GM21515 (cell line): ENCODE results near the gene USP53.
"Not testable (repeated sequence)": the region's sequence is repeated elsewhere in the genome, so short reads cannot be mapped to it uniquely, and the experiment has no call there.

Source experiments
- ATAC-seq: cut with Tn5 transposase; IDR thresholded peaks from one replicate; pipeline ENCODE4 v1.9.1; 2021; ENCODE audit not compliant: unreplicated experiment

The USP53 gene

DNA sequence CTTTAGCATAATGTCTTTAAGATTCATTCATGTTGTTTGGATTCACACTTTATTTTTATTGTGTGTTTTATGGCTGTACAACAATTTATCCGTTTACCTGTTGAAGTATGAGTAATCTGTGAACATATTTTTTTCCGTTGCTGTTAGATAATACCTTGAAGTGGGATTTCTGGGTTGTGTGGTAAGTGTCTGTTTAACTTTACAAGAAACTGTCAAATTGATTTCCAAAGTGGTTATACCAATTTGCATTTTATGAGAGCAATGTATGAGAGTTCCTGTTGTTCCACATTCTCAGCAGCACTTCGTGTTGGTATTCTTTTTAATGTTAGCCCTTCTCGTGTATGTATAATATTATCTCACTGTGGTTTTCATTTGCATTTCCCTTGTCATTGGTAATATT is 53.6 kb downstream of the USP53 start:
- no peak for ATAC-seq

DNA sequence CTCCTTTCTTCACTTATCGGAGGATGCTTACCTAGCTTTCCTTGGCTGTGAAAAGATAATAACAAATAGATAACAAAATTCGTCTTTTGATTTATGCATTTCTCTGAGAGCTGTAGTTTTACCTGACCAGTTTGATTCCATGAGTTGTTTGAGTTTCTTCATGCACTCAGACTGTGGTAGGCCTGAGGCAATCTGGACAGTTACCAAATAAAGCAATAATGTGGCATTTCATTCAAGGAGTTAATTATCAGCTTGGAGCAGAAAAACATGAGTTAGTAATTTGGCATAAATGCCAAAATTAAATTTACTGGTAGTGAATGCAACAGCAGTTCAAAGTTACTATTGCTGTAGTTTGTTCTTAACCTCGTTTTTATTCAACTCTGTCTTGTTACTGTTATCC is 56.0 kb downstream of the USP53 start:
- ATAC-seq = no peak

DNA sequence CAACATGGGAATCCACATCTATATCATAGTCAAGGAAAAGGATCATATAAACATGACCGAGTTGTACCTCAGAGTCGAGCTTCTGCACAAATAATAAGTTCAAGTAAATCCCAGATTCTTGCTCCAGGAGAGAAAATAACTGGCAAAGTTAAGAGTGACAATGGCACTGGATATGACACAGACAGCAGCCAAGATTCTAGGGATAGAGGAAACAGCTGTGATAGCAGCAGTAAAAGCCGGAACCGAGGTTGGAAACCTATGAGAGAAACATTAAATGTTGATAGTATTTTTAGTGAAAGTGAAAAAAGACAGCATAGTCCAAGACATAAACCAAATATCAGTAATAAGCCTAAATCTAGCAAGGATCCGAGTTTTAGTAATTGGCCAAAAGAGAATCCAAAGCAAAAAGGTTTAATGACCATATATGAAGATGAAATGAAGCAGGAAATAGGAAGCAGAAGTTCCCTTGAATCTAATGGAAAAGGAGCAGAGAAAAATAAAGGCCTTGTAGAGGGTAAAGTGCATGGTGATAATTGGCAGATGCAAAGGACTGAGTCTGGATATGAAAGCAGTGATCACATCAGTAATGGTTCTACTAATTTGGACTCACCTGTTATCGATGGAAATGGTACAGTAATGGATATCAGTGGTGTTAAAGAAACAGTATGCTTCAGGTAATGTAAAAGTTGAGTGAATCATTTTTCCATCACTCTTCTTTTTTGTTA is 59.0 kb downstream of the USP53 start:
- ATAC-seq = no peak

DNA sequence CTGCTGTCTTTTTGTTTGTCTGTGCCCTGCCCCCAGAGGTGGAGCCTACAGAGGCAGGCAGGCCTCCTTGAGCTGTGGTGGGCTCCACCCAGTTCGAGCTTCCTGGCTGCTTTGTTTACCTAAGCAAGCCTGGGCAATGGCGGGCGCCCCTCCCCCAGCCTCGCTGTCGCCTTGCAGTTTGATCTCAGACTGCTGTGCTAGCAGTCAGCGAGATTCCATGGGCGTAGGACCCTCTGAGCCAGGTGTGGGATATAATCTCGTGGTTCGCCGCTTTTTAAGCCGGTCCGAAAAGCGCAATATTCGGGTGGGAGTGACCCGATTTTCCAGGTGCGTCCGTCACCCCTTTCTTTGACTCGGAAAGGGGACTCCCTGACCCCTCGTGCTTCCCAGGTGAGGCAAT is 67.0 kb downstream of the USP53 start:
- not testable (repeated sequence) for ATAC-seq

DNA sequence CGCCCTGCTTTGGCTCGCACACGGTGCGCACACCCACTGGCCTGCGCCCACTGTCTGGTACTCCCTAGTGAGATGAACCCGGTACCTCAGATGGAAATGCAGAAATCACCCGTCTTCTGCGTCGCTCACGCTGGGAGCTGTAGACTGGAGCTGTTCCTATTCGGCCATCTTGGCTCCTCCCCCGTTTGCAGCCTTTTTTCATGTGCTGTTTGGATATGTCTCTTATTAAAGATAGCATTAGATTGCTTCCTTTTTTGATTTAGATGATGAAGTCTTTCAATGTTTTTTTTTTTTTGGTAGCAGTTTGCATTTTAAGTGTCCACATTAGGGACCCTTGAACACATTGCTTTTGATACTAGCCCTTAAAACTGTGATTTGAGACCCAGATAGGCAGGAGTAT is 67.4 kb downstream of the USP53 start:
- ATAC-seq = not testable (repeated sequence)

DNA sequence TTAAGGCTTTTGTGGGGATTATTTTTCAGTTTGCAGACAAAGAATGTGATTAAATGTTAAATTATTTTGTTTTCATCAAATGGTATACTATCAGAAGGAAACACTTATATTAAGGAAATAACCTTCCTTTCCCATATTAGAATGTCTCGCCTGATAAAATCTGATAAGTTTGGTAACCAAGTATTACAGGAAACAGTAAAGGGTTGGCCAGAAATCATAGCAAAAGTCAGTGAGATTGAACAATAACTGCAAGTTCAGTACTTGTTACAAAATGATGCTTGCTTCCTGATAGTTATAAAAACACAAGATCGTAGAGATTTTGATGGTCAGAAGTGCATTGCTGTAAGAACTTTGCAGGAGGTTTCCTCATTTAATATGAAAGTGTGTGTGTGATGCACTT is 68.9 kb downstream of the USP53 start:
- ATAC-seq = no peak

DNA sequence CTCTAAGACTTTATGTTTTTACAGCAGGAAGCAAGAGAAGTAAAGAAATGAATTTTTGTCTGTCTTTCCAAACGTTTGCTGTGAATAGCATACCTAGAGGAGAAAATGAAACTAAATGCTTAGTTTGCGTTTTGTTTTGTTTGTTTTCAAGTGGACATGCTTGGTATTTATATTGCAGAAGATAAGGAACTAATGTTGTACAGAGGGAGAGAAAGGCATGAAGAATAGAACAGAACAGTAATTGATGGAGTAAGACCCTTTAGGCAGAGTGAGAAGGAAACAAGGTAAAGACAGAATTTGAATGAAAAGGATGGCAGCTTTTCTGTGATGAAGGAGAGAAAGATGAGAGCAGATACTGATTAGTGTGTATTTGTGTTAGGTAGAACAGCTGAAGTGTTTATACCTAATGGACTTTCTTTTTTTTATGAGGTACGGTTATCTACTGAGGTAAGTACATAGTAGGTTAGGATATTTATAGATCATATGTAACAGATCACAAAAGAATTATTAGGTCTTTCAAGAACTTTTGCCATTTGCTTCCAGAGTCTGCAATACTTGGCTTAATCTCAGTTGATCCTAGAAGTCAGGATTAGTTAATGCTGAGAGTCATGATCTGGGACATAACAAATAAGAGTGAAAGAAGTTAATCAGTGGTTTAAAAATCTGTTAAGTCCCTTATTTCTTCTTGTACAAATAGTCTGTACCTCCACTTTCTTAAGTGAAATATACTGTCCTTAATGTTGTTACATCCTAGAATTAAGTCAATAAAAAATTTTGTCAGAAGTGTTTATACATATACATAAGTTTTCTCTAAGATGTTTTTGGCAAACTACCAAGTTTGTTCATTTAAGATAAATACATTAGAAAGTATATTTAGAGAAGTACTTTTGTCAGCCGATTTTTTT is 72.6 kb downstream of the USP53 start:
- ATAC-seq = peak; percentile 77

DNA sequence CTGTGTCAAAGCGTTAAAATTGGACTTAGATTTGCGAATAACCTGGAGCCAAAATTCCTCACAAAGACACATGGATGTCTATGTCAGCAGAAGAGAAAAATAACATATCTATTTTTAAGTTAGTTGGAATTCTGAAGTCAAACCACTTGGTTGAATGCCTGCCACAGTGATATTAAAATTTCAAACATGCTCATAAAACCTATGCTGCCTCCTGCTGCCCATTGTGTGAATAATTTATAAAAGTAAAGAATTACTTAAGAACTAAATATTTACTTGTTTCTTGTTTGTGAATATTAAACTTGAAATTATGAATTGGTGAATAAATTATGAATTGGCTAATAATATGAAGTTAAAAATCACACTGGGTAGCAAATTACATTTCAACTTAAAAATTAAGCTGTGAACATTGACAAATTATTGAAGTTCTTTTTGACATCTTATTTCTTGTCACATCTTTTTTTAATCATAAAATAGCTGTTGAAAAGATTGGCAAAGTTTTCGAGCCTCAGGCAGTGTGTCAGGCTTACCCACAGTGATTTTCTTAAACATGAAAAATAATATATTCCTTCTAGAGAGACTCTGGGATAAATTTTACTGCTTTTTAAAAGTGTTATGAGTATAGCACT is 74.0 kb downstream of the USP53 start:
- ATAC-seq = no peak

DNA sequence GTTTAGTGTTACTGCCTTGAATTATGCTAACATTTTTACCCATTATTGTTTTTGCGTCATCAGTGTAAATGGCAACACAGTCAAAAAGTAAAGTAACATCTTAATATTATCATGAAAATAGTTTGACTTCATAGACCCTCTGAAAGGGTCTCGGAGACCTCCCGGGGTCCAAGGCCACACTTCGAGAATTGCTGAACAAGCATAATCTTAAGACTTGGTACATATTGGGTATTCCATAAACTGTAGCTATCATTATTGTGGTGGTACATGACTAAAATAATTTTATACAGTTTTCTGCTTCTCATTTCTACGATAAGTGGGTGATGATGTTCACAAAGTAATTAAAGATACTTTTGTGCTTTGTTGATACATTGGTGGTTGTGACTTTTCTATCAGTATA is 76.8 kb downstream of the USP53 start:
- no peak for ATAC-seq

DNA sequence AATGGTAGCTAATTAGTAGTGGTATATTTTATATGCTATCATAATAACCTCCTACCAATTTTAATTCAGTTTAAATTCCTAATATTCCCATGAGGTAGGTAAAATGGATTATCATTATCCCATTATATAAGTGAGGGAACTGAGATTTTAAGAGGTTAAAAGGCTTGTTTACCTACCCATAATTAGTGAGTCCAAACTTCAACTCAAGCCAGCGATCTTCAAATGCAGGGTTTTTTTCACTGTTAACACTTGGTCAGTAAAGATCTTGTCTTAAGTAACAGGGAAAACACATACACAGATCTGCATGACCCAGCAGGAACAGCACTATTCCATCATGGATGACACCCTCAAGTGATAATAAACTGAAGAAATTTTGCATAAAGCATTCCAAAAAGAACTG is 78.1 kb downstream of the USP53 start:
- no peak for ATAC-seq

DNA sequence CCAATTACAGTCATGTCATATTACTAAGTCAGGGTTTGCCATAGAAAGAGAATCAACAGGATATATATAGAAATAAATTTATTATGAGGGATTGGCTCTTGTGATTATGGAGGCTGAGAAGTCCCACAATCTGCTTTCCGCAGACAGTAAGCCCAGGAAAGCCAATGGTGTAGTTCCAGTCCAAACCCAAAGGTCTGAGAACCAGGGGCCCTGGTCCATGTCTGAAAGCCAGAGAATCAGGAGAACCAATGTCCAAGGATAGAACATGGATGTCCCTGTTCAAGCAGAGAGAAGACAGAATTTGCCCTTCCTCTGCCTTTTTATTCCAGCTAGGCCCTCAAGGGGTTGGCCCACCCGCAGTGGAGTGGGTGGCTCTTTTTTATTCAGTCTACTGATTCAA is 83.8 kb downstream of the USP53 start:
- ATAC-seq = no peak

DNA sequence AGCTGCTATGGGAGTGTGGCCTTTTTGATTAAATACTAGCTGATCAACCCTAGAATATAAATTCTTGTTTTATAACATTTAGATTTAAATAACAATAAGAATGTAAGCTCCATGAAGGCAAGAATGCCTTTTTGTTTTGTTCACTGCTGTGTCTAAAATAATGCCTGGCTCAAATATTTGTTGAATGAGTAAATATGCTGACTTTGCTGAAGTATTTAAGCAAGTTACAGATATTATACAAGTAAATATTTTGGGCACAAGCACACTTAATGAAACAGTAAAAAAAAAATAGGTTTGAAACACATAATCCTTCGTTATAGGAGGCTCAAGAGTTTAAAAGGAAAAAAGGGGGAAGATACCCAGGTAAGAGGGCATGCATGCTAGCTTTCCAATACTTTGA is 85.3 kb downstream of the USP53 start:
- no peak for ATAC-seq

DNA sequence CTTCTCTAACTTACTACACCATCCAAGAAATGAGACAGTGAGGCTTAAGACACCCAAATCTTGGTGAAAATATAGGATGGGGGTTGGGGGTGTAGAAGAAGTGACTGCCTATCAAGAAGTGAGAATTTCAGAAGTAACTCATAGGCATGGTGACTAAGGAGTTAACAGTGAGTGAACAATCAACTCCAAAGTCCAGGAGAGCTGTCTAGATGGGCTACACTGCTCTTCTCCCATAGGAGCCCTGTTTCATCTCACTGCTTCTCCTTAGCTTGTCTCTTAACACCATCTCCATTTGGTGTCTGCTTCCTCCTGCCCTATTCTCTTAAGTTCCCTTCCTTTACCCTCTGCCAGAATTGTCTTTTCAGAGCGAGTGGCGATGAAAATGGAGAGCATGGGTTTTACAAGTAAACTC is 86.8 kb downstream of the USP53 start:
- no peak for ATAC-seq

DNA sequence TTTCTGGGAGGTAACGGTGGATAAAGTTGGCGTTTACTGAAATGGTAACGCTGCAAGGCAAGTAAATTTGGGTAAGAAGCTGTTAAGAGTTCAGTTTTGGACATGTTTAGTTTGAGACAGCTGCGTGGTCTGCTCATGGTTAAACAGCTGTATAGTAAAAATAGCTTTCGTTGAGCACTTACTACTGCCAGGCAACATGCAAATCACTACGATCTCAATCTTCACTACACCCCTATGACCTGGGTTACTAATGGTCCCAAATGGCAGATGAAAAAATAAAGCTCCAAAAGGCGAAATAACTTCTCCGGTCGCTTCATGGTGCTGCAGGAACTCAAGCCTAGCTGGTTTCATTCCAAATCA is 87.2 kb downstream of the USP53 start:
- peak; percentile 72 for ATAC-seq

DNA sequence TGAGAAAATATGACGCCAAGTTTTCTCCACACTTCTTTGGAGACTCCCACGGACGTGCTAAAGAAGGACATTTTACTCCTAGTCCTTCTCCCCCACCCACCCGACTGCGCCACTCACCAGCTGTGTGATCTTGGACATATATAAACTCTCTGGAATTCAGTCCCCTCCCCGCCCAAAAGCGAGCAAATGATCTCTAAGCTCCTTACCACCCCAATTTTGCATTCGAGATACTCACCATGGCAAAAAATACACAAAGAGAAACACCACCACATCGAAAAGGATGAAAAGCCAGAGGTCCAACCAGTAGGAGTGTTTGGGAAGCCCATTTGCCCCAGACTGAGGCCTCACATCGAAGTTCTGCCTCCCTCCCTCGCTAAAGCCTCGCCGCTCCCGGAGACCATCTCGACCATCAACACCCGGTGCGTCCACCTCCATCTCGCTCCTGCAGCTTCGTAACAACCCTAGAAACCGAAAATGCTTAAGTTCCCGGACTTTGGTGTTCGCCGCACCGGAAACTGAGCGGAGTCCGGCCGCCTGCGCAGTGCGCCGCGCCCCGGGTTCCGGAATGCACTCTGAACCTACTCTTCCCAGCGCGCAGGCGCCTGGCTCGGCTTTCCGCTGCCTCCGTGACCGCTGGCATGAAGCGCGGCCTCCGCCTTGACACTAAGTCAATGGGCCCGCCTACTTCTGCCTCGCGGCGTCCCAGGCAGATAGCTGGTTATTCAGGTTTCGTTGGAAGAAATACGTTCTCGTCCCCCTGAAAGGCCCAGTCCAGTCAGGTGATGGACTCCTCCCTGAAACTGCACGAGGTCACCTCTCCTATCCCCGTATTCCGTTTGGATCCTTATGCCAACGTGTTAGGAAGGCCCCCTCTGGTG is 87.8 kb downstream of the USP53 start:
- ATAC-seq = peak; percentile 96

DNA sequence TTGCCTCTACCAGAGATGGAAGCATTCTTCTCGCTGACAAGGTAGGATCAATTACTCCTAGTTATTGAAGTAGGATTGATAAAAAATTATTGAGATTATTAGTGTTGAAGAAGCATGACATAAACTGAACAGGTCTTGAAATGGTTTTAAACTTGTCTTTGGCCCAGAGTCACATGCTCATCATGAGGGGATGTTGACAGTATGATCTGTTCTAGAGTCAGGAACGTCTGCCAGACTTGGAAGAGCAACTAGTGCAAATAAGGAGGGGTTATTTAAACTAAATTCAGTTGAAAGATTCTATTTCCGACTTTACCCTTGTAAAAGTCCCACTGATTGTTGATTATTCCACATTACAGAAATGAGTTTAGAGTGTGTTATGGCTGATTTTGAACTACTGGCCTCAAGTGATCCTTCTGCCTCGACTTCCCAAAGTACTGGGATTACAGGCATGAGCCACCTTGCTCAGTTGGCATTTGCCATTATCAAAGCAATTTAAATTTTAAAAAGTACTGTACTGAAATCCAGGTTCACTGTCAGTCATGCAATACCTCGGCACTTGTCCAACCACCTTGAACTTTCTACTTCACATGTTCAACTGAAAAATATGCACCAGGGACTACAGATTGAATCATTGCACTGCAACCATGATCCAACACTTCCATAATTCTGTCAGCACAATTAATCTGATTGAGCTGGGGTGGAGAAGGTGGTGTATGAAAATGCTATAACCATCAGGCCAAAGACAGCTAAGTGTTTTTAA is 89.7 kb downstream of the USP53 start:
- ATAC-seq = no peak

DNA sequence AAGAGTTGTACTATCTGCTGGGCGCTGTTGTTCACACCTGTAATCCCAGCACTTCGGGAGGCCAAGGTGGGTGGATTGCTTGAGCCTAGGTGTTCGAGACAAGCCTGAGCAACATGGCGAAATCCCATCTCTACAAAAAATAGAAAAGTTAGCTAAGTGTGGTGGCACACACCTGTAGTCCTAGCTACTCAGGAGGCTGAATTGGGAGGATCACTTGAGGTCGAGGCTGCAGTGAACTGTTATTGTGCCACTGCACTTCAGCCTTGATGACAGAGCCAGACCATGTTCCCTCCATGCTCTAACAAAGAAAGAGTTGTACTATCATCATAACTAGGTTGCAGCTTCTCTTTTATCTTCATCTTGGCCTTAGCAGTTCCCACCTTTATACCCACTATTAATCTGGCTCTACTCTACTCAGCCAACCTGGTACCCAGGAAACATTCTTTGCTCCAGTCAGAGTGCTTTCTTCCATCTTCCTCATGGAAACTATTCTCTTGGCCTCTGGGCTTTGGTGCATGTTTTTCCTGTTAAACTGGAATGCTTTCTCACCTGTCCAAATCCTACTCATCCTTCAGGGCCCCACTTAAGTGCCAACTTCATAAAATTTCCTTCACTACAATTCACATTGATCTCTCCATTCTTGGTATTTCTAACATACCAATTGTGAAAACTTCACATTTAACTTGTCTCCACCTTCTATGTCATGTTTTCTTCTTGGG is 91.2 kb downstream of the USP53 start:
- ATAC-seq = no peak

DNA sequence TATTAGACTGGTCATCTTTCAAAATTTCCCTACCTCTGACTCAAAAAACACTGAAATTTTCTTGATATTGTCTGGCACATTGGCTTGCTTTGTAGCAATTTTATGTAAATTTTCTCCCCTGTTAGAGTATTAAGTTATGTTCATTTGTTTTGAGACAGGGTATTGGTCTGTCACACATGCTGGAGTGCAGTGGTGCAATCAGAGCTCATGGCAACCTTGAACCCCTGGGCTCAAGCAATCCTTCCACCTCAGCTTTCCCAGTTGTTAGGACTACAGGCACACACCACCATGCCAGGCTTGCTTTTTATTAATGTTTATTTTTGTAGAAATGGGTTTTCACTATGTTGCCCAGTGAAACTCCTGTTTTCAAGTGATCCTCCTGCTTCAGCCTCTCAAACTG is 91.9 kb downstream of the USP53 start:
- no peak for ATAC-seq

DNA sequence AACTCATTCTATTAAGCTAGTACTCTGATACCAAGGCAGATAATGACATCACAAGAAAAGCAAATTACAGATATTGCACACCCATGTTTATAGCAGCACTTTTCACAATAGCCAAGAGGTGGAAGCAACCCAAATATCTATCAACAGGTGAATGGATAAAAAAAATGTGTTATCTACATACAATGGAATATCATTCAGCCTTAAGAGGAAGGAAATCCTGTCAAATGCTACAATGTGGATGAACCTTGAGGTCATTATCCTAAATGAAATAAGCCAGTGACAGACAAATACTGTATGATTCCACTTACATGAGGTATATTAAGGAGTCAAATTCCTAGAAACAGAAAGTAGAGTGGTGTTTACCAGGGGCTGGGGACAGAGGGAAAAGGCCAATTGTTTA is 95.1 kb downstream of the USP53 start:
- no peak for ATAC-seq

DNA sequence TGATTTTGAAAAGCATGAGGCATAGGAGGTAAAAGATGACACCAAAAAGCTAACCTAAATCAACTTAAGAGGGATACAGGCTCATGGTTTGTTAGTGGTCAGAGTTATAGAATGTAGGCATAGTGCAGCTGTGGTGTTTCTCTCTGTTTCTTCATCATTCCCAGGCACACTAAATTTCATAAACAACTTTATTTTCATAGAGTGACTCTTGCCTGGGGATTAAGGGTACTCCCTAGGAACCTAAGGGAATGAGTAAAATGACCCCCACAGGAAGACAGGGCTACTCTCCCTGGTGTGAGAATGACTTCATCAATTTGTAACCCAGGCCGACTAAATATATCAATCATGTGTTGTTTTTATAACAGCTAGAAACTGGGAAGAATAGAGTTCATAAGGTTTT is 98.3 kb downstream of the USP53 start:
- no peak for ATAC-seq
